Raji (cell line): Measurements from ENCODE around the gene SDC4.

Experiments used
- POLR2A ChIP-seq: IDR thresholded peaks from 2 replicates; pipeline ENCODE4 v1.6.1; 2011; ENCODE audit warnings: low read depth, low read length, control low read depth; ENCODE audit not compliant: insufficient read depth

Gene SDC4

DNA sequence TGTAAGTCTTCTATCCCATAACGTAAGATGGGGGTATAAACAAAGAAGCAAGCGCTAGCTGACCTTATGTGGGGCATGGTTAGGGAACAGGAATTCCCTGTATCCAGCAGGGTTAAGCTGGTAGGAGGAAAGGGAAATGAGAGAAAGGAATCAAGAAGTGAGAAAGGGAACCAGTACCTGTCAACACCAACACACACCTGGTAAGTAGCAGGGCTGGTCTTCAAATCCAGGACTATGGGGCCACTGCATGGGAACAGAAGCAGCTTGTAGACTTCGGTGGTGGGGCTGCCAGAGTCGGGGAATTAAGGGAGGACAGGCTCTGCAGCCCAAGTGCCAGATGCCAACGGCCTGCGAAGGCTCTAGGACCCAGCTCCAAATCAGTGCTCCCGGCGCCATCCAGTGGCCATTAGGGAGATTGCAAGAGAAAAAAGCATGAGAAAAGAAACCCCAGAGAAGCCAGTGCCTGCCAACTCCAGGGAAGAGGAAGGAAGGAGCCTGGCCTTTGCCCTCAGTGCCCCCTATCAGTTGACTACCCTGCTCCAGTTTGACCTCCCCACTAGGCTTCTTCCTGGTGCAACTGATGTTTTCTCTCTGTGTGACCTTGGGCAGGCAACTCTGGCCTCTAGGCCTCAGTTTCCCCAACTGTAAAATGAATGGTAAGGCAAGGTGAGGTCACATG is 57.4 kb downstream of the SDC4 start:
- no peak for TF ChIP-seq POLR2A

DNA sequence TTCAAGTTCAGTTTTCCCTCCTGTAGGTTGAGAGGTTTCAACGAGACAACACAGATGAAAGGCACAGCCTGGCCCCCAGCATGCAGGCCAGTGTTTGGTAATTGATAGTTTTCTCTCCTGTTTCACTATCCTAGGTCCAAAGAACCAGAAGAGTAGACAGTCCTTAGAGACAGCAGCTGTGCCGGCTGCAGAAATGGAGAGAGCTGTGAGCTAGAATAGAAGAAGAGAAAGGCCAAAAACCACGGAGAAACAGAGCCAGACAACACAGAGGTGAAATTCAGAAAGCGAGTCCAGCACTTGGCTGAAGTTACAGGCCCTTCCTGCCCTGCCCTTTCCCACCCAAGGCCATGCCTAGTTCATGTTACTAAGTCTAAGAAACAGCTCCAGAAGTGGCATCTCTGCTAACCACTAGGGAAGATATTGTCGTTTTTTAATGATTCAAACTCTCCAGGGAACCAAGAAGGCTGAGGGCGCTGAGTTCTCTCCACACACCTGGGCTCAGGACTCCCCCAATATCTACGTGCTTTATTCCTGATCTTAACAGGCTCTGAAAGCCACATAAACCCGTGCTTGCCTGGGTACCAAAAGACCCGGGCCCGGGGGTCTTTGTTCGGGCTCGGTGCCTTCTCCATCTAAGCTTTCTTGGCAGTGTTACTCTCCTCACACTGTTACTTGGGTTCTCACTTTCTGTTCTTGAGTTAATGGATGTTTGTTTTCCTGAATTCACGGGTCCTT is 58.1 kb downstream of the SDC4 start:
- TF ChIP-seq POLR2A, result no peak

DNA sequence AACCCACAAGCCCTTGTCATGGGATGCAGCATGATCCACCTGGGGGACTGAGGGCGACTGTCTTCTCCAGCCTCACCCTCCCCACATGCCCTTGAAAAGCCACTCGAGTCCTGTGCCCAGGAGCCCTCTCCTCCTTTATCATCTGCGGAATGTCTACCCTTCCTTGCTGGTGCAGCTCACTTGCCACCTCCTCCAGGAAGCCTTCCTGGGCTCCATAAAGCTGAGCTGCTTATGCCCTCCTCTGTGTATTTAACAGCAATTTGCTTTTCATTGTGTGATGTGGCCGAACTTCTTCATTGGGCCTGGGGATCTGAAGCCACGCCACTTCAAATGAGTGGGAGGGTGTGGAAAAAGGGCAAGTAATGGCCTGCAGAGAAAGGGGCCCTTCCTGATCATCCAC is 59.4 kb downstream of the SDC4 start:
- TF ChIP-seq POLR2A, result no peak

DNA sequence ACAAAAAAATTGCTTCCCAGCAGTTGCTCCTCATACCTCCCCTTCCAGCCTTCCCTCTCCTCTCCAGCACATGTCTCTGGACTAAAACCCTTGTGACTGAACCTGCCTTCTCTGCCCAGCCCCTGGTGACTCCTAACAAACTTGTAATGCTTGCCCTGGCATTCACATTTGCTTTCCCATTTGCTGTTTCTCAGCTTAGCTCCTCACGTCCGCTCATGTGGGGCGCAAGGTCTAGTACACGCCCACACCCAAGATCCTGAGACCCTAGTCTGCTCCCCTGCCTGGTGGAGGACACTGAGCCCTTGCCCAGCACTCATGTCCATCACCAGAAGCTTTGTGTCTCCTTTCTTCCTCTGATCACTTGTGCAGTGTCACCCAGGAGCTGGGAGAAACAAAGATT is 59.8 kb downstream of the SDC4 start:
- no peak for TF ChIP-seq POLR2A

DNA sequence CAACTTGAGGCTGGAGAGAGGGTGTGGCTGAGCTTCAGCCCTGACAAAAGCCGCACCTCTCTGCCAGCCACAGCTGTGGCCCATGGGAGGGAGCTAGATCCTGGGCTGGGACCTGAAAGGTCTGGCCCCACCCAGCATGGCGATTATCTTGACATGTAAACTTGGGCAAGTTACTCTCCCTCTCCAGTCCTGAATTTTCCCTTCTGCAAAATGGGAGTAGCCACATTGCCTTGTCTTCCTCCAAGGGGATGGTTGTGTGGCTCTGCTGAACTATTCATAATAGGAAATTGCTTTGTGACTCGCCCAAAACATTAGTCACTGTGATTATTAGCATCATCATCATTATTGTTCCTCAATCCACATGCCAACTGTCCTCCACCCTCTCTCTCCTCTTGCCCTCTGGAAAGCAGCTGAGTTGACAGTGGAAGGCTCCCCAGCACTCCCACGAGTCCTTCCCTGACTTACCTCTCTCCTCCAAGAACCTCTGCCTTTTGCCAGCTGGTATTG is 64.6 kb downstream of the SDC4 start:
- TF ChIP-seq POLR2A, result no peak

DNA sequence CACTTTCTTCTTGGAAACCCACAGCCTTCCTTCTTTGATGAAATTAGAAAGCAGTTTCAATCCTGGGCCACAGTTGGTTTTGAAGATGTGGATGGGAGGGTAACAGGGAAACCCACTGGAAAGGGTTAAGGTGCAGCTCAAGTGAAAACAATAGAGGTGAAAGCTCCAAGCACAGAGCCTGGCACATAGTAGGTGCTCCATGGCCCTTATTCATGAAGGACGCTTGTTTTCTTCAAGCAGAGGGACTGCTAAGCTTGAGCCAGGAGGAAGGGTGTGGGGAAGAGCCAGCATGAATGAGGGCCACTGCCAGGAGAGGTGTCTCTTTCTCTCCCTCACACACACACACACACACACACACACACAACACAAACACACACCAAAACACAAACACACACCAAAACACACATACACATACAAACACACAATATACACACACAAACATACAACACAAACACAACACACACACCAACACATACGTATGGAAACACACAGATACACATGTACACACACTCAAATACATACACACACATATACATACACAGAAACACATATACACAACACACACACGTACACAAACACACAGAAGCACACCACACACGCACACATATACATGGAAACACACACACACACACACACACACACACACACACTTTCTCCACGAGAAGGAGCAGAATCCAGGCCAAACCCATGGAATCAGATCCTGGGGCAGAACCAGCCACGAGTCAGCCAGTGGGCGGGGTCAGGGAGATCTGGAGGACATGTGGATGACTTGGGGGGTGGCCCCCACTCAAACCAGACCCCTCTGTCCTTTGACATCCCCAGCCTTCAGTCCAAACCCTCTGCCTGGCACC is 65.3 kb downstream of the SDC4 start:
- no peak for TF ChIP-seq POLR2A

DNA sequence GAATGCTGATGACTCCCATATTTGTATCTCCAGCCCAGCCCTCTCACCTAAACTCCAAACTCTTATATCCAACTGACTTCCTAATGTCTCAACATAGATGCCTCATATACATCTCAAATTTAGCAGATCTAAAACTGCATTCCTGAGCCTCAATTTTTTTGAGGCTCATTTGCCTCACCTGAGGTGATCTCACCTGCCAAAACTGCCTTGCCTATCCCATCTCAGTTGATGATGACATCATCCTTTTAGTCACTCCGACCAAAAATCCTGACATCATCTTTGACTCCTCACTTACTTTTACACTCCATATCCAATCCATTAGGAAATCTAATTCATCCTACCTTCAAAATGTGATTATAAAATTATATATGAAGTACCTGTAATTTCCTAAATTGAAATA is 68.2 kb downstream of the SDC4 start:
- no peak for TF ChIP-seq POLR2A

DNA sequence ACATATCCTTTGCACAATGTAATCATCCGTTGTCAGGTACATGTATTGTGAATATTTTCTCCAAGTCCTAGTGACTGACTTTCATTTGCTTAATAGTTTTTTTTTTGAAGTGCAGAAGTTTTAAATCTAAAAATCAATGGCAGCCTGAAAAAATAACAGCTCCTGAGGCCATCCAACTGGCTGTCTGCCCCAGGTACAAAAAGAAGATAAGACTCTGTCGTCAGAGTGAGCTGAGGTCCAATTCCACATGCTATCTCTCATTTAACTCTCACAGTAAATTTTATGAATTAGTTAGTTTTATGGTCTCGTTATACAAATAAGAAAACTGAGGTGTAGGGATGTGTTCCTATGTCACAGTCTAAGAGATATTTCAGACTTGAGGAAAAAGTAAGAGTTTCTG is 72.9 kb downstream of the SDC4 start:
- no peak for TF ChIP-seq POLR2A
